GM19324 (cell line): ENCODE data around the gene GNAI2.

Source experiments
- ATAC-seq: cut with Tn5 transposase; IDR thresholded peaks from one replicate; pipeline ENCODE4 v1.9.1; 2021; ENCODE audit warnings: mild to moderate bottlenecking, moderate library complexity; ENCODE audit not compliant: unreplicated experiment, low FRiP score

The GNAI2 gene

DNA sequence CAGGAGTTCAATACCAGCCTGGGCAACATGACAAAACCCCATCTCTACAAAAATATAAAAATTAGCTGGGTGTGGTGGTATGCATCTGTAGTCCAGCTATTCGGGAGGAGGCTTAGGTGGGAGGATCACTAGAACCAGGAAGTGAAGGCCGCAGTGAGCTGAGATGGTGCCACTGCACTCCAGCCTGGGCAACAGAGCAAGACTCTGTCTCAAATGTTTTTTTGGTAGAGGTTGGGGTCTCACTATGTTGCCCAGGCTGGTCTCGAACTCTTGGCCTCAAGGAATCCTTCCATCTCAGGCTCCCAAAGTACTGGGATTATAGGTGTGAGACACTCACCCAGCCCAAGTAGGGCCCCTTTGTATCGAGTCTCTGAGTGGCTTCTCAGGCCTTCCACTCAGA is 58.1 kb downstream of the GNAI2 start:
- ATAC-seq, result no peak

- ATAC-seq, result no peak
Measured at GRCh38 chr3:50294492-50295403, 58.7 kb downstream of the GNAI2 start.

DNA sequence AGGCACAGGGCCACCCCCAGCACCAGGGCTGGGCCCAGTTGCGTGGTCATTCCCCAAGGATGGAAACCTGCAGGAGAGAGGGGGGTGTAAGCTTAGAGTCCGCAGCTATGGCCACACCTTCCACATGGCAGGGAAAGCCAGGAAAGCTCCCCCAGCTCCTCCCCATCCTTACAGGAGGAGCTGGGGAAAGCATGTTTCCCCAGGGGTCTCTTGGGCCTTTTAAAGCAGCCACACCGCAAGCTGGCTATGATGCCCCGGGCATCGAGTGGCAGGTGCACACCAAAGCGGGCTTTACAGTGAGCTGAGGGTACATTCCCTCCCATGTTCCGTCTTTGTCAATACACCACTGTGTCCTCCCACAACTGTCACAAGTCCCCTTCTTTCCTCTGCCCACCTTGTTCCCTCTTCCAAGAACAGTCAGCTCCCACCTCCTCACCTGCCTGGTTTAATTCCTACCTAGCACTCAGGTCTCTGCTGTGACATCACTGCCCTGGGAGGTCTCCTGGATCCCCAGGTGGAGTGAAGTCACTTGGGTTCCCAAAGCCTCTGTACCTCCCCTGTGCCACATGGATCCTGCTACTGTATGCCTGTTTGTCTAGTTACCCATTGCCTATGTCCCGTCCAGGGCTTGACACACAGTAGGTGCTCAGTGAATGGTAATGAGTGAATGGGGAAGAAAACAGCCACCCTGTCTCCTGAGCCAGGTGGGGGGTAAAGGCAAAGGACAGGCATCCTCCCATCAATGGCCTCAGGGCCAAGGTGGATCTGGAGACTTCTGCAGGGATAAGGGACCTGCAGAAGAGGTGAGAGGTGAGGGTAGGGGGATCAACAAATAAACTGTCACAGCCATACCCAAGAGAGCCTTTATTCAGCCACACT is 59.8 kb downstream of the GNAI2 start:
- ATAC-seq, result no peak

DNA sequence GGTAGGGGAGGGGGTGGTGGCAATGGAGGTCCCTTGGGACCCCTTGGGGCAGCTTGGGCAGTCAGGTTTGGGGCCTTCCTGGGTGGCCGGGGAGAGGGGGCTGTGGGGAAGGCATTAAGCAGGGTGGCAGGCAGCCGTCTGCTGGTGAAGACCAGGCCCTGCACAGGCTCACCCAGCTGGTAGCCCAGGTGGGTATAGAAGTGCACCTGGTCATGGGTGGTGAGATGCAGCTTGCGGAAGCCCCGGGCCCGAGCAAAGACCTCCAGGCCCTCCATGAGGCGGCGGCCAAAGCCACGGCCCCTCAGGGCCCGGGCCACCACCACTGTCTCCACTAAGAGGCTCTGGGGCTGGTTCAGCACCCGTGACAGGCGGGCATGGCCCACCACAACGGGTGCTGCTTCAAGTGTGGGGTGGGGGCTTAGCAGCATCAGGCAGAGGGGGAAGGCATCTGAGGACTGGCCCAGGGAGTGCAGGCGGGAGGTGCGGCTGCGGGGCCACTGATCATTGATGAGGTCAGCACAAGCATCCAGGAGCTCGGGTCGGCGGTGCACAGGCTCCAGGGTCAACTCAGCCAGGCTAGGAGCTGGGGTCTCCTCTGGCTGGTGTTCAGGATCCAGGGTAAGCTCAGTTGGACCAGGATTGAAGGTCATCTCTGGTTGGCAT is 60.8 kb downstream of the GNAI2 start:
- ATAC-seq, result no peak

- no peak for ATAC-seq
Measured at GRCh38 chr3:50297384-50297775, 61.4 kb downstream of the GNAI2 start.

DNA sequence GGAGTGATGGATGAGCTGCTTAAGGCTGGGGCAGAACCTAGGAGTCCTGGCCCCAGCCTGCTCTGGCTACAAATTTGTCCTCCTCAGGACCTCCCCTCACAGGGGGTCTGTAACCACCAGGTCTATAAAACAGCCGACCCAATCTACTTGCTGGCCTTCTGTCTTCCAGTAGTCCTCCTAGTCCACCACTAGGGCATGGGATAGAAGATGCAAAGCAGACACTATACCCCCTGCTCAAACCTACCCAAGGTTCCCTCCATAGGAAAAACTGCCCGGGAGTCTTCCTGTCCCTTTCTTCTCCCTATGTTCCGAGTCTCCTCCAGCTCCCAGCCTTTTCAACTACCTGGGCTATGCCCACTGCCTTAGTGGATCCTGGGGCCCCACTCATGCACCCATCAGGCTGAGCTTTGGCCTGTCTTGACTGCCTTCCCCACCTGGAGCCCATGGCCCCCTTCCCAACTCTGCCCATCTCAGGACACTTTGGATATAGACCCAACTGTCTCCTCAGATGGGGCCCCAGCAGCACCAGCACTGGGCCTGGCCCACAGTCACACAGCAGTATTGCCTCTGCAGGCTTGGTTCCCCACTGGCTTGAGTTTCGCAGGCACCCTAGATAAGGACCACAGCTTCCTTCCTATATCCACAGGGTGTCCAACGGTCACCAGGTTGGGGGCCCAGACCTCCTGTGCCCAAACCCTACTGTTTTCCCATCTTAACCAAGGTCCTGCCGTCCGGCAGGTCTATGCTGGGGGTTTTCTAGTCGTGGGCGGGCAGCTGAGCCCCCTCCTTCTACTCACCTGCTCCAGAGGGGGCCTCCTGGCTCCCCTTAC is 62.1 kb downstream of the GNAI2 start:
- no peak for ATAC-seq

DNA sequence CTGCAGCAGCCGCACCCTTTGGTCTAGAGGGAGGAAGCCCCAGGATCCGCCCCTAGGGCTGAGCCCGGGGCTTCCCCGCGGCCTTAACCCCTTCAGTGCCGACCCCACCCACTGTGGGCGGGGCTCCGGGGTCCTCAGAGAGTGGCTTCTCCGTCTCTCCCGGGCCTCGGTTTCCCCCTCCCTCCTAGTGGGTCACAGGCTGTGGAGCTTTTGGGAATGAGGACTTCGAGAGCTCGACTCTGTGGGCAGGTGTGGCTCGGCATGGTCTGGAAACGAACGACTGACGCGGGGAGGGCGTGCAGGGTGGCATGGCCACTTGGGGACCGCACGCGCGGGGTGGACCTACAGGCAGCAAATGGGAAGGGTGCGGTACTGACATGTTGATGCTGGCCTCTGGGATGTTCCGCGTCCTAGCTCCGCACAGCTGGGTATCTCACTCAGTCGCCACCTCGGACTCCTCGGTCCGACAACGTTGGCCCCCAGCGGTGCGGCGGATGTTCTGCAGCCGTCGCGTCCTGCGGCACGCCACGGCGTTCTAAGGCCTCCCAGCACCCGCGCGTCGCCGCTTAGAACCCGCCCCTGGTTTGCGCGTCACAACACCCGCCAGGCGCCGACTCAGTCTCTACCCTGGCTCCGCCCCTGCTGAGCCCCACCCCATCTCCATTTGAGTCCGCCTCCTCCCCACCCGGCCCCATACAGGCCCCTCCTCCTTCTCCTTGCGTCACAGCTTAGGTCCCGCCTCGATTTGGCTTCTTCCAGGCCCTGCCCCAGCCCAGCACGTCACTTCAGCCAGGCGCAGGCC is 63.0 kb downstream of the GNAI2 start, which contains the start of the genes HYAL3 and NAA80:
HYAL3 (minus strand) TSS at position 570 of the 802 bp plus-strand sequence. CDS start 3,803 bp downstream, outside the sequence.
NAA80 (minus strand) TSS at position 570 of the 802 bp plus-strand sequence. CDS start 1,942 bp downstream, outside the sequence.
- peak; percentile 84 for ATAC-seq

DNA sequence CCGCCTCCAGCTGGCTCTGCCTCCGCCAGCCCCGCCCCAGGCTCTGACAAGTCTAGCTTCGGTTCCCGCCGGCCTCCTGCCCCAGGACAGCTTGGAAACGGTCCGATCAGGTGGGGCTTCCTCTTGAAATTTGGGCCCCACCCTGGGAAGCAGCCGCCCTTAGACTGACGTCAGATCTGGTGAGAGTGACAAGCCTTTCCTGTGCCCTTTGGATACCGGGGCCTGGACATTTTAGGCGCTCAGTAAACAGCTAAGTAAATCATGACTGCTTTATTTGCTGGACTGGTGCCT is 63.6 kb downstream of the GNAI2 start:
- ATAC-seq, result no peak

DNA sequence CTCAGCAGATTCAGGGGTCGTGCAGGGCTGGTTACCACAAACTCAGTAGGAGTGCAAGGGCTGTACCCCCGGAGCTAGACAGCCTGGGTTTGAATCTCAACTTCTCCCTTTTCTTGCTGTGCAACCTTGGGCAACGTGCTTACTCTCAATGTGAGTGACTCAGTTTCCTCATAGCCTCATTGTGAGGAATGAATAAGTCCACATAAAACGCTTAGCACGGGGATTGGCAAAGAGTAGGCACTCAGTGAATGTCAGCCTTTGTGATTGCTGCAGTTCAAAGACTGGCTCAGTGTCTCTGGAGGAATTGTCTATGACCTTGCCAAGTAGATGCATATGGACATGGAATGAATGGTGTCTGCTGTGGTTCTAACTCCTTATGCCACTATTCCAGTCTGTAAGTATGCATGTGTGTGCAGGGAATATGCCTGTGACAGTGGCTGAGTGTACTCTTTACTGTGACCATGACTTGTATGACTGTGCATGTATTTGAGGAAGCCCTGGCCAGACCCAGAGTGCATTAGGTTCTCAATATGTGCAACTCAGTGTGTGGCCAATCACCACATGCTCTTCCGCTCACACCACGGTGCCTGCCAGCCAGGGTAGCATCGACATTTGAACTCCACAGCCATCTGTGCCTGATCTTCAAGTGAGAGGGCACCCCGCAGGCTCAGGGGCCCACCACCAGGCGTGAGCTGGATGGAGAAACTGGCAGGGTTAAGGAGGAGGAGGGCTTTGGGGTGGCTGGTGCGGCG is 64.1 kb downstream of the GNAI2 start:
- ATAC-seq, result no peak

DNA sequence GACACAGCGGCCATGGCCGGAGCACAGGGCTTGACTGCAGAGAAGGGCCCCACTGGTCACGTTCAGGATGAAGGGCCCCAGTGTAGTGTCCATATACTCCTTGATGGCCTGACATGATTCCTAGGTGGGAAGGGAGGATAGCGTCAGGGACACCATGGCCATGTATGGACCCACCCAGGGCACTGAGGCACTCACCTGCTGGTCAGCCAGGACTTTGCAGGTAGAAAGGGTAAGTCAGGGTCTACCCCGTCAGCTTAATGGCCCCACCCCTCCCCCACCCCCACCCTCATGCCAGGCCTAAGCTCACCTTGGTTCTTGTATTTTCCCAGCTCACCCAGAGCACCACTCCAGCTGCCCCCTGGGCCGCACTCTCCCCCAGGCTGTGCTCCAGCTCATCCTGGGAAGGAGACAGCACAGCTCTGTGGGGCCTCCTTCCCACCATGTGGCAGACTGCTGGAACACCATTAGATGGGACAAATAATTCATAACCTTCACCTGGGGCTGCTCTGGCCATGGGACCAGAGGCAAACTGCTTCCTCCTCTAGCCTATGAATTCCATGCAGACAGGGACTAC is 64.8 kb downstream of the GNAI2 start:
- ATAC-seq, result no peak

DNA sequence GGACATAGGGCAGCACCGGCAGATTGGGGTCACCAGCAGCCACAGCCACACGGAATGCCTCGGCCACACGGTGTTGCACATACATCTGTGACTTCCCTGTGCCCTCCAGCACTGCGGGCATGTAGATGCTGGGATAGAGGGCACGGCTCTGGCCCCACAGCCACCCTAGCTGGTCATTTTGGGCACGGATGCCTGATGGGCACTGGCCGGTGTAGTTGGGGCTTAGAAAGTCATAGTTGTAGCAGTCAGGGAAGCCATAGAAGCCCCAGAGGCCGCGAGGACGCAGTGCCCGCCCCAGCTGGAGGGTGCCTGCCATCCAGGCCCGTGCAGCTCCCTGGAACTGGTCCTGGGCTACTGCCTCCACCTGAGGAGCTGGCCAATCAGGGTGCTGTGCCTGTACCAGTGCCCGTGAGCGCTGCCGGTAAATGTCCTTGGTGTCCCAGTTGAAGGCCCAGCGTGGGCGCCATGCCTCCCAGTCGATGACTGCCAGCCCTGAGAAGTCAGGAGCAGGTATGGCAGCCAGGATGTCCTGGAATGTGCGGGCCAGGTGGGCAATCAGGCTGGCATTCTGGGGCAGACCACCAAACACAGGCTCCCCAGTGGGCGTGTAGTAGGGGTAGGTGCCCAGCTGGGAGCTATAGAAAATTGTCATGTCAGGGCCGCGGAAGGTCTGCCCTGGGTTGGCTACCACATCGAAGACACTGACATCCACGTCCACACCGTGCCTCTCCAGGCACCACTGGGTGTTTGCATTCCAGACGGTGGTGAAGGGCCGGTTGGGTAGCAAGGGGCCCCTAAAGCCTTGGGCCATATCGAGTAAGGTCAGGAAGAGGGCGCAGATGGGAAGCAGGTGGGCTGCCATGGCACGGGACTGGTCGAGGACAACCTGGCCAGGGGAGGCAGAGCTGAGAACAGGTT is 66.3 kb downstream of the GNAI2 start:
- ATAC-seq, result no peak

DNA sequence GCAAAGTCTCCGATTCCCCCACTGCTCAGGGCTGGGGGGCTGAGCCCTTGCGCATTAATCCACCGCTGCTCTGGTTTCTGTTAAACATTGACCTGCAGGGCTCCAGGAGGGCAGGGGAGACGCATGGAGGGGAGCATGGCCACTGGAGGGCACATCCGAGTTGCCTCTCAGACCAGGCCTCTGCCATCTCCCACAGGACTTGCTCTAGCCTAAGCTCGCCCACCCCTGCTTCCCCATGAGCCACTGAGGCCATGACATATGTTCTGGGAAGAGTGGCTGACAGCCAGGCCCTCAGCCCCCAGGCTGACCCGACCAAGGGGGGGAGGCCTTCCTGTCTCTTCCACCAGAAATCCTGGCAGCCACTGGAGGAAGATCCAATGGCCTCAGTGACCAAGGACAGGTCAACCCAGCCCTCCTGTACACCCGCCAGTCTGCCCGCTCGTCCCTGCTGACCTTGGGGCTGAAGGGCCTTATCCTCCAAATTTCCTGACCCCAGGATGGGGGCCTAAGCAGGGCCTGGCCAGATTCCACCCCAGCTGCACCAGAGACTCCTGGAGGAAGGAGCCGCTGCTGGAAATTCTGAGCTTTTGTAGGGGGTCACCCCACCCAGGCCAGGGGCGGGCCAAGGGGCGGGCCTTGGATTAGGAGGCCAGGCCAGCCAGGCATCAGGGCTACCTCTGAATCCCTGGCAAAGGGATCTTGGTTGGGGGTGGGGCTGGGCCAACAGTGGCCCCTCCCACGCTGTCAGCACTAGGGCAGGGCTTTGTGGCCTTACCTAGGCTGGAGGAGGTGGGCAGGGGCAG is 67.2 kb downstream of the GNAI2 start, which contains the start of gene HYAL1:
HYAL1 (minus strand) TSS at position 562 of the 803 bp plus-strand sequence. CDS start 618 bp downstream, outside the sequence.
- no peak for ATAC-seq

- no peak for ATAC-seq
Measured at GRCh38 chr3:50304601-50305000, 68.6 kb downstream of the GNAI2 start.
